ENCODE results near the gene AIPL1.
A peak's percentile ranks its signal among the peaks of the same experiment; 100 is the strongest.

The AIPL1 gene

DNA sequence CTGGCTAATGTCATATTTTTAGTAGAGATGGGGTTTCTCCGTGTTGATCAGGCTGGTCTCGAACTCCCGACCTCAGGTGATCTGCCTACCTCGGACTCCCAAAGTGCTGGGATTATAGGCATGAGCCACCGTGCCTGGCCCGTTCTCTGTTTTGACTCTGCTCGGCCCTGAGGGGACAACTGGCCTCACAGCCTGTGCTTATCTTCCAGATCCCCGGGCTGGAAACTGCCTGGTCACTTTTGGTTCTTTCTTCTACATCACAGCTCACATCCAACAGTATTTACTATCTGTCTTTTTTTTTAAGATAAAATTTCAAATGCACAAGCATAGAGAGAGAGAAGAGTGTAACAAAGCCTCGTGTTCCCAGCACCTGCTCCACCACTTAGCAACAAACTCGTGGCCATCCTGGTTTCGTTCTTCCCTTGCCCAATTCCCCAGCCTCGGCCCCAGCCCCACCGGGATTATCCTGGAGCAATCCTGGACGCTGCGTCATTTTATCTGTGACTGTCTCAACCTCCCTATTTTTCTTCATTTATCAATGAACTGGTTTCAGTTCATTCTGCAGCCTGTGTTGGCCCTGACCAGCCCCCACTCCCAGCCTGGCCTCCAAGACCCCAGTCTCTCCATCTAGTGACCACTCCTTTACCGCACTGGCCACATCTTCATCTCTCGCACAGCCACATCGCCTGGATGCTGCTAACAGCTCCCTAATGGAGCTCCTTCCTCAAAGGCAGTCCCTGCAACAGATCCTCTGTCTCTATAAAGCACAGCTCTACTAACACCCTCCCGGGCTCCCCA is 30.5 kb upstream of the AIPL1 start:
- DNase-seq = no peak

DNA sequence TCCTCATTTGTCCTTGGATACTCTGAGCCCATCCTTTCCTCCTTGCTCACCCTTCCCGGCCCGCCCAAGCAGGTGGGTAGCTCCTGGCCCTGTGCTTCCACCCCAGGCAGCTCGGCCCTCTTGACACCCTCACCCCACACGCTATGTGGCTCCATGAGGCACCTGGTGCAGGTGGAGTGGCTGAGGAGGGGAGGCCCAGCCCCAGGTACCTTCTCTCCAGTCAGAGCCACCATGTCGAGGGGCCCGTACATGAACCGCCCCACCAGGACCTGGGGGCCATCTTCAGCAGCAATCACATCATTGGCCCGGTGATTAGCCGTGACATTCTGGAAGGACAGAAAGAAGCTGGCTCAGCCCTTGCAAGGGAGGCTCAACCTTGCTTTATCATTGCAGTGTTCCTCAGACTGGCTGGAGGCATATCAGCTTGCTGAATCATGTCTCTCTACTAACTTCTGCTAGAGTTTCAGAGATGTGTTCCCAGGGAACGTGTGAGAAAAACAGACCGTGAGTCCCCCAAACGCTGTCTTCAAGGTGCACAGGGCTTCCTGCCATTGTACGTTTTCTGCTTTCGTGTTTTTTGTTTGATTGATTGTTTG is 29.6 kb upstream of the AIPL1 start:
- DNase-seq = no peak

DNA sequence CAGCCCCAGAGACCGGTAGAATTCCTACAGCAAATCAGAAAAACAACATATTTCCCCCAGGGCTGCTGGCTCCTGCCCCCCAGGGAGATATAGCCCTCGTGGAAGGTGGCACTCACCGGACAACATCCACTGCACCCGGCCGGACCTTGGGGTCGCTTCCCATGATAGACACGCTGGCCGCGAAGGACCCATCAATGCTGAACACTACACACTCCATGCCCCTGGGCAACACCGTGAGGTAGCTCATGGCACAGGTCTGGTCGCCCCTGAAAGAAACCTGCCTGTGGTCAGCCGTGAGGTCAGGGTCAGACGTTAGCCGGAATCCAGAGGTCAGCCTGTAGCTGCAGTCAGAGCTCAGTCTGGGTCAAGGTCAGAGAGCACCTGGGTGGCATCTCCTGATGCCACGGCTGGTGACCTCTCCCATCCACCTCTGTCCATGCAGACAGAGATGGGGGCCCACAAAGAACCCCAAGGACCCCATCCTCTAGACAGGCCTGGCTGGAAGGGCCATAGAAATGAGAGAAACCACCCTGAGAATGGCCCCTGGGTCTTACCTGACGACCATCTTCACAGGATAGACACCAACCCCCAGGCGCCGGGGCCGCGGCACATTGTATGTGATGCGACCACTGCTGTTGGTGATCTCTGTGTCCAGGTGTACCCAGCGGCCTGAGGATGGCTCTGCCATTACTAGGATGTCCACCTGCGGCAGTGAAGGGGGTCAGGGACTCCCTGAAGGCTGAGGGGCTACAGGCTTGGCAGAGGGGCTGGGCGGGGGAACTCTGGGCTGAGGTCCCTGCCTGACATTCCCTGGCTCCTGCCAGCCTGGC is 28.9 kb upstream of the AIPL1 start:
- DNase-seq = no peak

DNA sequence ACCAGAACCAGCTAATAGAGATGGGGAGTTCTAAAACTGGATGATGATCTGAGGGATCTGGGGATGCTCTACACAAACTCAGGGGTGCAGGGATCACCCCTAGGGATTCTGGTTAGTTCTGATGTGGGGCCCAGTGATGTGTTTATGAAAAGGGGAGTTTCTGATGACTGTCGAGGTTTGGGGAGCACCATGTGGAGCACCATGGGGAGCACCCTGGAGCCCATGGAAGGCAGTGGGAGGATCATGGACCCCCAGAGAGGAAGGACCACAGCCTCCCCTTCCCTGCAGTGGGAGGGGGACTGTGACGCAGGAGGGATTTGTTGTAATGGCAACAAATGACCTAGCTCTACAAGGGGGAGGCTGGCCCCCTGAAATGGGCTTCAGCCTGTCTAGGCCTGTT is 27.8 kb upstream of the AIPL1 start:
- DNase-seq = no peak

DNA sequence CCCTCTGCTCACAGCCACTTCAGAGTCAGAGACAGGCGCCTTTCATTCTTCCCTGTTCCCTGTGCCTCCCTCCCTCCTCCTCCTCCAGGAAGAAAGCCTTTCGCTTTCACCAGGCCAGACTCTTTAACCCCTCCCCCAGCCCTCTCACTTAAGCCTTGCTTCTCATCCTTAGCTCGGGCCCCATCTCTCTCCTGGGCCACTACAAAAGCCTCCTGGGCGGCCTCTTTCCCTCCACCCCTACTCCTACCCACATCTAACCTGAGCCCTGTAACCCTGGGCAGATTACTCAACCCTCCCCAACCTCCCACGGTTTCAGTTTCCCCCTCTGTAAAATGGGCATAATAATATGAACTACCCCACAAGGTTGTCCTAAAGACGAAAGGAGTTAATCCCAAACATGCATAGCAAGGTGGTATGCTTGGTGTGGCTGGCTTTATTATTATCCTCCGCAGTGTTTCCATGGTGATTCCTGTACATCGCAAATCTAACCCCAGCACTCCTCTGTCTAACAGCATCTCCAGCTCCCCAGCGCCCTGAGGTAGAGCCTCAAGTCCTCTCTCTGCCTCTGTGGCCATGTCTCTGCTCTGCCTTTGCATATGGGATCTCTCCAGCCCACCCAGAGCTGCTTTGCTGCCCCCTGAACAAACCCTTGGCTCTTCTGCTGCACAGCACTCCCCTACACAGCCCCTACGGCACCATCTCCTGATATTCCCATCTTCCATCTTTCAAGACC is 27.0 kb upstream of the AIPL1 start:
- DNase-seq = no peak

DNA sequence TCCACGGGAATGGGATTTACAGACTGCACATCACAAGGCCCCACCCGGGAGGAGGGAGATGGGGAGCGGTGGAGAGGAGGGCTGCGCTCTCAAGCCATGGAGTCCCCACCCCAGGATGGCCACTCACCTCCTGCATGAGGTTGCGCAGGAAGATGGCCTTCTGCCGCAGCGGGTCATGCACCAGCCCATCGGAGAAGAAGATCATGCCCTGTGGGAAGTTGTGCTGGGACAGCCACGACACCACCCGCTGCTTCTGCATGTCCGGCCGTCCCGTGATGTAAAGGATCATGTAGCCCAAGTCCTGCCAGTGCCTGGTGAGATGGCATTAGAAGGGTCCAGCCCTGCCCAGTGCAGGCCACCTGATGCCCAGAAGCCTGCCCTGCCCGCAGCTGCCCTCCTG is 26.3 kb upstream of the AIPL1 start:
- DNase-seq = no peak

DNA sequence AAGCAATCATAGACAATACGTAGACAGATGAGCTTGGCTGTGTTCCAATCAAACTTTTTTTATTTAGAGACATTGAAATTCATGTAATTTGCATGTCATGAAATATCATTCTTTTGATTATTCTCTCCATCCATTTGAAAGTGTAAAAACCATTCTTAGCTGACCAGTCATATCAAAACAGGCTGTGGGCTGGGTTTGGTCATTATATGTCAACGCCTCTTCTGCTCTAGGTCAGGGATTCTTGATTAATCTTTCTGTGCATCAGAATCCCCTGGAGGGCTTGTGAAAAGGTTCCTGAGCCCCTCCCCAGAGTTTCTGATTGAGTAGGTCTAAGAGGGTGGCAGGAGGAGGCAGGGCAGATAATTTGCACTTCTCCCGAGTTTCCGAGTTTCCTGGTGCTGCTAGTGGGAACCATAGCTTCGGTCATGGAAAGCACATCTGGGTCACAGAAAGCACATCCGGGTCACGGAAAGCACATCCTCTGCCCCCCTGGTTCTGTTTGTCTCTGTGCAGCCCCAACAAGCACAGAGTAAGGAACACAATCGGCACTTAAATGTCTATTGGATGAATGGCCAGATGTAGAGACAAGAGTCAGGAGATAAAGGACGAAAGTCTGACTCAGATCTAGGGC is 25.7 kb upstream of the AIPL1 start:
- no peak for DNase-seq

DNA sequence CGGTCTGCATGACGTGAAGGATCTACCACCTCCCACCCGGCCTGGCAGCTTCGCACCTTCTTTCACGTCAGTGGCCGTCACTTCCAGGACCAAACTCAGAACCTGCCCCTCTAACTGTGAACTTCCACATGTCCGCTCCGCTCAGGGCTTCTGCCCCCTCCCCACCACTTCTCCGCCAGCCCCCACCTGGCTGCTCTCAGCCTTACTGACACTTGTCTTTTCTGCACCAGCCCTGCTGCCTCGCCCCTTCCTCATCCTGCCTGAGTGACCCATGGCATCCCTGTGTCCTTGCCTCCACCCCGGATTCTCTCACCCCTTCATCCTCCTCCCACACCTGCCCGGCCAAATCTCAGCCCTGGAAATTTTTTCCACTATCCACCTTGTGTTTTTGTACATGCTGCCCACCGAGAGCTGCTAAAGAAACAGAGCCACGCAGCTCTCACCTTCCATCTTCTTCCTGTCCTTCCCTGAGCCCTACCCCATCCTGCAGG is 23.6 kb upstream of the AIPL1 start:
- no peak for DNase-seq

DNA sequence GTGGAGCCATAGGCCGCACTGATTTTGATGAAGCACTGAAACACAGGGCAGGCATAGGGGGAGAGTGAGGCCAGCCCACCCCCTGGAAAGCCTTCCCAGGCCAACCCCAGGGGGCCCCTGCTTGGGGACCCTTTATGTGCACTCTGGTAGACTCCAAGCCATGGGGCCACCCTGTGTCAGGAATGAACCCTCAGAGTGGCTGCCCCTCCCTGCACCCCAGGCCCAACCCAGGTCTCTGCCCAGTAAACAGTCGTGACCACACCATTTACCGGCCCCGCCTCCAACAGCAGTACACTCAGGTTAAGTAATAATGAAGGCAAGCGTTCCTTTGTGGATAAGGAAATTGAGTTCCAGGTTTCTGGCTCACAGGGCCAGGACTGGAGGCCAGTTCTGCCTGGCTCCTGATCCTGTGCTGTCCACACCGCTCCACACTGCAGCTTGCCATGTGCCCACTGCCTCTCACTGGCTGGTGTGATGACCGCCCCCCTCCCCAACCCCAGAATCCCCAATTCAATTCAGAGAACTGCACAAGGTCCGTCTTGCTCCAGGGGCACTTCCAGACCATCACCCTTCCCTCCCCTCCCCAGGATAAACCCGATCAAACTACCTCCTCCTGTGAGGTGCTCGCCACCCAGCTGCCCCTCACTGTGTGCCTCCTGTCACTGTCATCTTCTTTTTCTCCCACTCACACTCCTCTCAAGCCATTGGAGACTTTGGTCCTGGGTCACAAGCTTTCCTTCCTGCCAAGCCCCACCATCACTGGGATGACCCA is 23.0 kb upstream of the AIPL1 start:
- no peak for DNase-seq

DNA sequence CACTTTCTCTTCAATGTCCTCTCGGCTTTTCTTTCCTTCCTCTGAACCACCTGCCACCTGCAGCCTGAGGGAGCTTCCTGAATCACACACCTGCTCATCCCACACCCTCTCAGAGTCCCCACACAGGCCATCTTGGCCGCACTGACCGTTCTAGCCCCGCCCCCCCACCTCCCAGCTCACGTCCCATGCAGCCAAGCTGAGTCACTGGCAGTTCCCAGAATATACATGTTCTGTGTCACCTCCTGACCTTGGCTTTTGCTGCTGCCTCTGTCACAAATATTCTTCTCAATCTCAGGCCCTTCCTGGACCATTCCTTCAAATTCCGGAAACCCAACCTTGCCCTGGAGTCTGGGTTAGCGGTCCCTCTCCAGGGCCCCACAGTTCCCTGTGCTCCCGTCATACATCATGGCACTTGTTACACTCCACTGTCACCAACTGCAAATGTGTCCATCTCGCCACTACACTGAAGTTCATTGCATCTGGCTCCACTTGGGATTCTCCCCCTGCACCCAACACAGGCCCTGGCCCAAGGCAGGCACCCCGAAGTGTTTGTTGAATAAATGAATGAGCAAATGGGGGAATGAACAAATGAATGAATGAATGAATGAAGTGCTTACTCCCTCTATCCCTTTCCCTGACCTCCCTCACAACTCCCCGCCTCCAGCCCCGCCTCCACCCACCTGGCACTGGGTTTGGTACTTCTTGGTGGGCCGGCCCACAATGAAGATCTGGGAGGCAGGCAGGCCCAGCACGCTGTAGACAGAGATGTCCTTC is 22.2 kb upstream of the AIPL1 start:
- no peak for DNase-seq

DNA sequence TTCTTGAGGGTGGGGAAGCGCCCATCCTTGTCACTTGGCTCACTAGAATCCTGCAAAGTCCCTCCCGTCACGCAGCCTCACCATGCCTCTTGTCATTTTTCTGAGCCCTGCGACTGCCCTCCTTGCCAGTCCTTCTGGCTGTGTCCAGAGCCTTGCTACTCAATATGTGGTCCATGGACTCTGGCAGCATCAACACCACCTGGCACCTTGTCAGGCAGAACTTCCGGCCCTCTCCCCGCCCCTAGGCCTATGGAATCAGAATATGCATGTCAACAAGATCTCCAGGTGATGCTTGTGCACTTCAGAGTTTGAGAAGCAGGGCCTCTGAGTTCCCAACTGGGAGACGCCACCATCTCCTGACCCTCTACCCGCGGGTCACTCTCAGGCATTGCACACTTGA is 21.4 kb upstream of the AIPL1 start:
- DNase-seq = no peak

DNA sequence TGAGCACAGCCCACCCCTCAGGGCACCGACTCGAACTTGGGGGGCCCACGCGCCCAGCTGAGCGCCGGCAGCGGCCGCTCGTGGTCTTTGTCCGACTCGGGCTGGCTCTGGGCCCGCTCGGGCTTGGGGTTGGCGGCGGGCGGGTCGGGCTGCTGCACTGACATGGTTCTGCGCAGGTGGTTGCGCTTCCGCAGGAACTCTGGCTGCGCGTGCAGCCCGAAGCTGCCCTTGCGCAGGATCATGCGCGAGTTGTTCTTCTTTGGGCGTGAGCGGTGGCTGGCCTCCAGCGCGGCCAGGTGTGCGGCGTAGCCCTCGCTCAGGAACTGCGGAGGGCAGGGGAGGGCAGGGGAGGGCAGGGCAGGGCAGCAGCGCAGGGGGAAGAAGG is 20.4 kb upstream of the AIPL1 start:
- no peak for DNase-seq

DNA sequence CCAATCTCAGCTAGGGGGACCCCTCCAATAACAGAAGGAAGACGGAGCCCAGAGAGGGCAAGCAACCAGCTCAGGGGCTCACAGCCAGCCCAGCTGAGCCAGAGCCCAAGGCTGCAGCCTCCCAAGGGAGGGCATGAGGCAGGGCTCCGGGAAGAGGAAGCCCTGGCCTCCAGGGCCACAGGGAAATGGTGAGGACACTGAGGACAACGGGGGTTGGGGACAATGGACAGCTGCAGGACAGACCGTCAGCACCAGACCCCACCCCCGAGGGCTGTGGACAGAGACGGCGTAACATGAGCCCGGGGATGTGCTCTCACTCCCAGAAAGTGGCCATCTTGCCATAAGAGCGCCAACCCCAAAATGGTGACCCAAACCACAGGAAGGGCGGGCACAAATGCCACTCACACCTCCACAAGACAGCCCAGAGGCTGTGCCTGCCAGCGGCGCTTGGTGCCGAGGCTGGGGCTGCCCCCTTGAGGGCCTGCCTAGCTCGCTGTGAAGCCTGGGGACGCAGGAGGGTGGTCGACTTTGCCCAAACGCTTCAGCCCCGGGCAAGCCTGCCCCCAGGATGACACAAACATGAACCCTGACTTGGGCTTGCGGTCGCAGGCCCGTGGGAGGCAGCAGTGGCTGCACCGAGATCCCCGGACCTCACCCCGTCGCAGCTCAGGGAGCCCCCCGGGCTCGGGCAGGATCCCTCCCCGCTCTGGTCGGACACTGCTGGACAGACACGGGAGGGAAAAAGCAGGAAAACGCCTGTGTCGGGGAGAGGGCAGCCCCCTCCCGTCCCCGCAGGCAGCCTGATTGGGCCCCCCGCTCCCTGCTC is 19.8 kb upstream of the AIPL1 start:
- no peak for DNase-seq

DNA sequence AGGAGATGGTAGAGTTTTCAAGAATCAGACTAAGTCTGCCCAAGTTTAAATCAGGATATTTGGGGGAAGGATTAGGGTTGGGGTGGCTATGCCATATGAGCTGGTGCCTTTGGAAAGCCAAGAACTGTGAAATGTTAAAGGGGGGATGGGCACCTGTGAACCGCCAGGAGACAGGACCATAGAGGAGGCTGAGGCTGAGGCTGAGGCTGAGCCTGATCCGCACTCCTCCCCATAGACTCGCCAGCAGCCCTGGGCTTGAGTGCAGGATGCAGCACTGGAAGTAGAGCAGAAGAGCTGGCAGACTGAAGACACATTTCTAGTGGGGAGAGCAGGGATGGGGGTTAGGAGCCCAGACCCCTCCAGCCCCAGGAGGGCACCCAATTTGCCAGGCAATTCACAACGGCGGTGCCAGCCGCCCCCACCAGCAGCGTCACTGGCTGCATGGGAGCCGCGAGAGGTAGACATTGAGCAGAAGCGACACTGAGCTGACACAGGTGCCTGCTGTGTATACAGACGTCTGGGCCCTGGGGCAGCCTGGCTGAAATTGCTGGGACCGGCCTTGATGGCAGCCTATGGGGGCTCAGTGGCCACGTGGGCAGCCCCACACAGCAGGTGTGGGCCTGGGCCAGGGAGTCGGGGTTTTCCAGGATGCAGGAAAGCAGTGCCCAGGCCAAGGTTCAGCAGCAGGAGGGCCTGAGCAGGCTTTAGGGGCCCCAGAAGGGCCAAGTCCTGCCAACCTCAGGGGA is 18.5 kb upstream of the AIPL1 start:
- DNase-seq = no peak

DNA sequence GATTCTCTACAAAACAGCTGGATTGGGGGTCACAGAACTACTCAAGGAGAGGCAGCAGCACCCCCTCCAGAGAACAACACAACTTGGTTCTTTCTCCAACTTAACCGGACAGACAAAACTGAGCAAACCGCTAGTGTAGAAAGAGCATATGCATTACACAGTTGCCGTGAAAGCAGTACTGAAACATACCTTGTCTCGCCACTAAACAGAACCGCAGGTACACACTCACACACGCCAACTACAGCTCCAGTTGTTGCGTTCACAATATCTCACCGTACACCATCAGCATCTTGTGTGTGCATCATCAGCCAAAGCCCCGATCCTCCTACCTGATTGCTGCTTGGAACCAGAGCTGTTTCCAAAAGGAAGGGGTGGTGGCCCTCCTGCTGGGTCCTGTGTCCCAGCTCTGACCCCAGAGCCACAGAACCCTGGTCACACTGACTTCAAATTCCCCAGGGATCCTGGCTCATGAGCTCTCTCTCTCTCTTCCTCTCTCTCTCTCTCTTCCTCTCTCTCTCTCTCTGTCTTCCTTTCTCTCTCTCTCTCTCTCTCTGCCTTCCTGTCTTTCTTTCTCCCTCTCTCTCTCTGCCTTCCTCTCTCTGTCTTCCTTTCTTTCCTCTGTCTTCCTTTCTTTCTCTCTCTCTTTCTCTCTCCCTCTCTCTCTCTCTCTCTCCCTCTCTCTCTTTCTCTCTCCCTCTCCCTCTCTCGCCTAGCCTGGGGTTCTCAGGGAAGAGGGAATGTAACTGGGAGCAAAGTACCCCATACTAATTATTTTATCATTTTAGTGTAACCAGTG is 17.7 kb upstream of the AIPL1 start:
- no peak for DNase-seq

DNA sequence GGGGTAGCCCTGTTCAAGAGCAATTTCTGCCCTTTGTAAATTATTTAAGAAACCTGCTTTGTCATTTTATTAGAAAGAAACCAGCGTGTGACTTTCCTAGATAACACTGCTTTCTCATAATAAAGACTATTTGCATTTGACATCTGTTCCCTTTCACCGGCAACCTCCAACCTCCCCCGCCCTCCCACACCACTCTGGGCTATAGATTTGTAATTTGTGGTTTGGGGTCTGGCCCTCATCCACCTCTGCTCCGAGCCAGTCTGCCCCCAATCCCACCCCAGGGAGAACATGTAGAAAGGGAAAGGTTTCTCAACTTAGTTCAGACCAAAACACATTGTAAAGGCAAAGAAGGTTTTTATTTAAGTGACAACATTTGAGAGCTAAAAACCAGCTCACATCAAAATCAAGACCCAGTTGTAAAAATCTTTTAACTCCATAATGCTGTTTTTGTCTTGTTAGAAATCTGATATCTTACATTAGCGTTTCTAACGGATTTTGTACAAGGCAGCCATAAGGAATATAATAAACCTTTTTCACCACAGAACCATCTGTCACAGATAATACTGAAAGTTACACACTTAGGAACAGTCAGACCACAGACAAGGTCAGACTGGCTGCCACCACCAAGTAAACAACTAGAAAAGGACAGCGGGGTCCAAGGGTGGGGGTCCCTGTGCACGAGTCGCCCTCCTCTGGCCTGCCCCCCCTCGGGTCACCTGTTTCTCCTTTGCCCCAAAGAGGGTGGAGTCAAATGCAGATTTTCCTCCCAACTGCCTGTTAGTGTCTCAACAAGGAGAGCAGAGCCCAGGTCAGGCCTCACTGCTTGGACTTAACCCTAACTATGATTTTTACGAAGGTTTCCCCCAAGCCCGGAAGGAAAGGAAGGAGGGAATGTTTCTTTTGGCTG is 16.3 kb upstream of the AIPL1 start:
- DNase-seq = peak; percentile 46

DNA sequence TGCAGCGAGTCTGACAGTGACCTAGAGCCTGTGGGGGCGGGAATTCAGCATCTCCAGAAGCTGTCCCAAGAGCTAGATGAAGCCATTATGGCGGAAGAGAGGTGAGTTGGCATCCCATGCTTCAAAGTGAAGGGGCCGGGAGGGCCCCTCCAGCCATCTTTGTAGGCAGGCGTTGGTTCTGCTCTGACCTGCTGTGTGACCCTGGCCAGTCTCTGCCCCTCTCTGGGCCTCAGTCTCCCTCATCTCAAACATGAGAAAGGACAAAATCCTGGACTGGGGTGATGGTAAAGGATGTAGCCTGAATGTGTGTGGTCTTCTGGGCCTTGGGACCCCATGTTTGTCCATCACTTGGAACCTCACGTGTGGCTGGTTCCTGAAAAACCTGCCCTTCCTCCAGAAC is 14.4 kb upstream of the AIPL1 start:
- DNase-seq = no peak

Data from NCI-H1694 treated with DMSO at 0.1 percent for 48 hours (cell line).